H1 (cell line): ENCODE results near the gene LRRC8D.

Experiments used
- CEBPB ChIP-seq: IDR thresholded peaks from 2 replicates; pipeline ENCODE4 v1.6.1; 2012; ENCODE audit warnings: low read depth, low read length
- EP300 ChIP-seq, 2 experiments: IDR thresholded peaks; 1 replicate in 1 of 2; 2 replicates in 1 of 2; pipeline ENCODE4 v1.6.1; 2011 to 2012; ENCODE audit warnings: low read depth in 2 of 2, low read length in 2 of 2, mild to moderate bottlenecking in 2 of 2, borderline replicate concordance in 1 of 2, inconsistent platforms in 1 of 2, moderate library complexity in 1 of 2
- EZH2 ChIP-seq: fragments of 200-600 bp; sonication (generic); IDR thresholded peaks from 2 replicates; pipeline ENCODE4 v1.7.1; 2012; ENCODE audit warnings: low read depth, mild to moderate bottlenecking, moderate library complexity, low read length, inconsistent platforms; ENCODE audit not compliant: severe bottlenecking
- JUND ChIP-seq: IDR thresholded peaks from 2 replicates; pipeline ENCODE4 v1.6.1; 2011; ENCODE audit warnings: mild to moderate bottlenecking, improper control_type of control experiment, low read length
- POLR2A ChIP-seq, 2 experiments: IDR thresholded peaks; 1 replicate in 1 of 2; 2 replicates in 1 of 2; pipeline ENCODE4 v1.6.1; 2011; ENCODE audit warnings: low read depth in 2 of 2, low read length in 2 of 2, mild to moderate bottlenecking in 2 of 2; ENCODE audit errors: control extremely low read depth in 1 of 2
- RBBP5 ChIP-seq: IDR thresholded peaks from 2 replicates; pipeline ENCODE4 v1.7.1; 2012; ENCODE audit warnings: low read depth, mild to moderate bottlenecking, inconsistent platforms, low read length, moderate library complexity, borderline replicate concordance
- ZNF274 ChIP-seq: IDR thresholded peaks from 2 replicates; pipeline ENCODE4 v1.7.0; 2012; ENCODE audit warnings: low read length, borderline replicate concordance; ENCODE audit errors: extremely low read depth
- TF ChIP-seq, protein P1 (sequence below), 3 experiments: IDR thresholded peaks; 1 replicate in 2 of 3; 2 replicates in 1 of 3; pipeline versions ENCODE4 v1.5.1 to v1.6.1; 2011; ENCODE audit warnings: low read length in 3 of 3, mild to moderate bottlenecking in 3 of 3, inconsistent platforms in 2 of 3, low read depth in 1 of 3, moderate library complexity in 1 of 3; ENCODE audit not compliant: insufficient read depth in 1 of 3; ENCODE audit errors: control extremely low read depth in 1 of 3
- TF ChIP-seq, protein P2 (sequence below): IDR thresholded peaks from 2 replicates; pipeline ENCODE4 v1.6.1; 2012; ENCODE audit warnings: inconsistent platforms

DNA sequence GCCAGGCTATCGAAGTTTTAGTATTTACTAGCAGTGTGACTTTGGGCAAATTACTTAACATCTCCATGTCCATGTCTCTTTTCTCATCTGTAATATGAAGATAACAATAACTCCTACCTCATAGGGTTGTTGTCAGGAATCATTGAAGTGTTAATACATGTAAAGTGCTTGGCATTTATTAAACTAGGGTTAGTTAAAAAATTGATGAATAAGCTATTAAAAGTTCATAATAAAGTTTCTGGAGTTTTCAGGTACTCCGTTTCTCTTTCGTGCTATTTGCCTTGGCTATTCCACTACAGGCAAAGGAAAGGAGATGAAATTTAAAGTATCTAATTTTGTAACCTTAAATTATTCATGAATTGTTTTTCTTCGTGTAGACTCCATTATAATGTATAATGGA is 16.7 kb downstream of the LRRC8D start:
- TF ChIP-seq, protein P1, sequence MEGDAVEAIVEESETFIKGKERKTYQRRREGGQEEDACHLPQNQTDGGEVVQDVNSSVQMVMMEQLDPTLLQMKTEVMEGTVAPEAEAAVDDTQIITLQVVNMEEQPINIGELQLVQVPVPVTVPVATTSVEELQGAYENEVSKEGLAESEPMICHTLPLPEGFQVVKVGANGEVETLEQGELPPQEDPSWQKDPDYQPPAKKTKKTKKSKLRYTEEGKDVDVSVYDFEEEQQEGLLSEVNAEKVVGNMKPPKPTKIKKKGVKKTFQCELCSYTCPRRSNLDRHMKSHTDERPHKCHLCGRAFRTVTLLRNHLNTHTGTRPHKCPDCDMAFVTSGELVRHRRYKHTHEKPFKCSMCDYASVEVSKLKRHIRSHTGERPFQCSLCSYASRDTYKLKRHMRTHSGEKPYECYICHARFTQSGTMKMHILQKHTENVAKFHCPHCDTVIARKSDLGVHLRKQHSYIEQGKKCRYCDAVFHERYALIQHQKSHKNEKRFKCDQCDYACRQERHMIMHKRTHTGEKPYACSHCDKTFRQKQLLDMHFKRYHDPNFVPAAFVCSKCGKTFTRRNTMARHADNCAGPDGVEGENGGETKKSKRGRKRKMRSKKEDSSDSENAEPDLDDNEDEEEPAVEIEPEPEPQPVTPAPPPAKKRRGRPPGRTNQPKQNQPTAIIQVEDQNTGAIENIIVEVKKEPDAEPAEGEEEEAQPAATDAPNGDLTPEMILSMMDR (IDR thresholded peaks at IDR 0.05; ENCODE audit: control extremely low read depth in 1 of 3, insufficient read depth in 1 of 3, low read depth in 1 of 3, low read length in 3 of 3): no peak
- no peak for TF ChIP-seq RBBP5
- no peak for TF ChIP-seq CEBPB
- TF ChIP-seq, protein P2, sequence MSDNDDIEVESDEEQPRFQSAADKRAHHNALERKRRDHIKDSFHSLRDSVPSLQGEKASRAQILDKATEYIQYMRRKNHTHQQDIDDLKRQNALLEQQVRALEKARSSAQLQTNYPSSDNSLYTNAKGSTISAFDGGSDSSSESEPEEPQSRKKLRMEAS: no peak
- TF ChIP-seq JUND: no peak
- TF ChIP-seq POLR2A (IDR thresholded peaks at IDR 0.05; ENCODE audit: control extremely low read depth in 1 of 2, low read depth in 2 of 2, low read length in 2 of 2): no peak
- TF ChIP-seq ZNF274: no peak
- TF ChIP-seq EP300 (IDR thresholded peaks at IDR 0.05; ENCODE audit: borderline replicate concordance in 1 of 2, low read depth in 2 of 2, low read length in 2 of 2): no peak
- TF ChIP-seq EZH2: no peak
